ENCODE results near the gene SSBP3. TPM values are rescaled to one million over a fixed set of nuclear protein-coding genes. Genes with fewer than 3 reads are reported as not detected.
A peak's percentile ranks its signal among the peaks of the same experiment; 100 is the strongest.

SSBP3 gene
- total RNA-seq, 4 donors from 2014 or later: 17.1 to 25.4 (median 21.5) TPM

DNA sequence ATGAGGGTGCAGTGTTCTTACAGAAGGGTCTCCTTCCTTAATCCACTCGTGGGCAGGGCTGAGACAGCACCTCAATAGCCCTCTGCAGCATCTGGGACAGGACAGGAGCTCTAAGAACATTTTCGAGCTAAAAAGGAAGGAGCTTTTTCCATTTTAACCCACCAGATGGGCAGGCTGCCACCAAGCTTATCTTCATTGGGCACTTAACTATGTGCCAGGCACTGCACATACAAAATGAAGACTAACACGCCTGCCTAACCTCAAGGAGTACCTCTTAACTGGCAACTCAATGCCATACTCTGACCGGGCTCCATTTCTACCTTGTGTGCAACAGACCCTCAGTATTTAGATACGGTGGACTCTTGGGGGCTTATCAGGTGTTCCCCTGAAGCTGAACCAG lies 48.2 kb downstream of the SSBP3 start:
- intact Hi-C loops (cut with DNase I): no loop called here
- no peak for DNase-seq
- Histone ChIP-seq H3K4me3 (no peak overlapping the region), H3K27me3 (no peaks in the 10 kb centered on the region), H3K36me3 (peaks cover 0 to 27% (median 0%) of the 10 kb centered on the region in 3 donors), H3K4me1 (peaks cover 0 to 87% (median 23%) of the 10 kb centered on the region in 3 donors), H3K9me3 (no peaks in the 10 kb centered on the region), H3K27ac (no peak overlapping the region)
- TF ChIP-seq POLR2A (IDR thresholded peaks at IDR 0.05): no peak
- TF ChIP-seq, protein P1, sequence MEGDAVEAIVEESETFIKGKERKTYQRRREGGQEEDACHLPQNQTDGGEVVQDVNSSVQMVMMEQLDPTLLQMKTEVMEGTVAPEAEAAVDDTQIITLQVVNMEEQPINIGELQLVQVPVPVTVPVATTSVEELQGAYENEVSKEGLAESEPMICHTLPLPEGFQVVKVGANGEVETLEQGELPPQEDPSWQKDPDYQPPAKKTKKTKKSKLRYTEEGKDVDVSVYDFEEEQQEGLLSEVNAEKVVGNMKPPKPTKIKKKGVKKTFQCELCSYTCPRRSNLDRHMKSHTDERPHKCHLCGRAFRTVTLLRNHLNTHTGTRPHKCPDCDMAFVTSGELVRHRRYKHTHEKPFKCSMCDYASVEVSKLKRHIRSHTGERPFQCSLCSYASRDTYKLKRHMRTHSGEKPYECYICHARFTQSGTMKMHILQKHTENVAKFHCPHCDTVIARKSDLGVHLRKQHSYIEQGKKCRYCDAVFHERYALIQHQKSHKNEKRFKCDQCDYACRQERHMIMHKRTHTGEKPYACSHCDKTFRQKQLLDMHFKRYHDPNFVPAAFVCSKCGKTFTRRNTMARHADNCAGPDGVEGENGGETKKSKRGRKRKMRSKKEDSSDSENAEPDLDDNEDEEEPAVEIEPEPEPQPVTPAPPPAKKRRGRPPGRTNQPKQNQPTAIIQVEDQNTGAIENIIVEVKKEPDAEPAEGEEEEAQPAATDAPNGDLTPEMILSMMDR (IDR thresholded peaks at IDR 0.05): no peak
- 82 to 83% methylated on average over 3 to 4 of the region's 5 CpGs for WGBS, 2 donors

DNA sequence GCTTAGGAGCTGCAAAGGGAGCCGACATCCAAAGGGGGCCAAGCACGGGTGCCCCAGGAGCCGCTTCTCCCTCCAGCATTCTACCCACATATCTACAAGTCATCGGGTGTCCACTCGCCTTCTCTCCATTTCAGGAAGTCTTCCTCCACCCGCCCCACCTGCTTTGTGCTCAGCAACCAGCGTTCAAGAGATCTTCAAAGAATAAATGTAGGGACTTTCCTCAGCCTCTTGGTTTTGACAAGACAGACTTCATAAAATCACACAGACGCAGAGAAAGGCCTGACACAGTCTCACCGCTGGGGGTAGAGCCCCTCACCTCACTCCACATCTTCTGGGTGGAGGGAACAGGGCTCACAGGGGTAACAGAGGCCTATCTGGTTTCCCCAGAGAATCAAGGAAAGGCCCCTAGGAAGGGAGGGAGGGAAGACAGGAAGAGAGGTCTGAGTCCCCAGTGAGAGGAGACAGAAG lies 49.5 kb downstream of the SSBP3 start:
- peaks cover 0 to 36% (median 0%) of the 10 kb centered on the region in 3 donors for H3K36me3 ChIP-seq
- H3K4me3 ChIP-seq: peak overlapping the region in 2 of 4 donors; percentile 10 to 24
- intact Hi-C loops (cut with DNase I): no loop called here
- no peaks in the 10 kb centered on the region for H3K9me3 ChIP-seq
- peak overlapping the region in 1 of 4 donors; percentile 9 for H3K27ac ChIP-seq
- no peak for TF ChIP-seq POLR2A (IDR thresholded peaks at IDR 0.05)
- TF ChIP-seq, protein P1 (IDR thresholded peaks at IDR 0.05): no peak
- no peak for DNase-seq
- peaks cover 0 to 83% (median 25%) of the 10 kb centered on the region in 3 donors for H3K4me1 ChIP-seq
- WGBS, 2 donors: 67 to 86% methylated on average over 7 to 9 of the region's 9 CpGs
- no peaks in the 10 kb centered on the region for H3K27me3 ChIP-seq

DNA sequence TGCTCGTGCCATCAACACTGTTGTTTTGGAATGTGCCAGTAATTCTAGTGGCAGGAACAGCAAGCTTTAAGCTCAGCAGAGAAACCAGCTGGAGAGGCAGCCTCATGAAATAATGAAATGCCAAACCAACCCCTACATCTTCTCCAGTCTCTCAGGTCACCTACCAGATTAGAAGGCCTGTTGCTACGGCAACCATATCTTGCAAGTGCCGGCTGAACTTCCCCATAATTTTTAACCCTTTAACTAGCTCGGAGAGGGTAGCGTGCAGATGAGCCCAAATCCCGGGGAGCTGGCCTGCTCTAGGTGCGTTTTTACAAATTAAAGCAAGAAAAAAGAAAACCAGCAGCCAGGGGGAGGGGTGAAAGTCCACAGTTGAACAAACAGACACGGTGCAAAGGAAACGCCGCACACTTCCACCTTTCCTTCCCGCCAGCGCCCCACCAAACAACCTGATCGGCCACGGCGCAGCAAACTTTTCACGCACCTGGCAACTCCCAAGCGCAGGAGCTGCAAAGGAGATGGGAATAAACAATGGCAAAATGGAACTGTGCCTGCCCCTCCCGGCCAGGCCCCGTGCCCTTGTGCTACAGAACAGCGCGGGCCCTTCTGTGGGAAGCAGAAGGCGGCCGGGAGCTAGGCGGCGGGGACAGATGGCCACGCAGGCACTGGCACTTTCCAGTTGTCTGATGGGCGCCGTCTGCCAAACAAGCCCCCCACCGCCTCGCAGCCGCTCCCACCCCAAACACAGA lies 50.1 kb downstream of the SSBP3 start:
- intact Hi-C loops (cut with DNase I): no loop called here

DNA sequence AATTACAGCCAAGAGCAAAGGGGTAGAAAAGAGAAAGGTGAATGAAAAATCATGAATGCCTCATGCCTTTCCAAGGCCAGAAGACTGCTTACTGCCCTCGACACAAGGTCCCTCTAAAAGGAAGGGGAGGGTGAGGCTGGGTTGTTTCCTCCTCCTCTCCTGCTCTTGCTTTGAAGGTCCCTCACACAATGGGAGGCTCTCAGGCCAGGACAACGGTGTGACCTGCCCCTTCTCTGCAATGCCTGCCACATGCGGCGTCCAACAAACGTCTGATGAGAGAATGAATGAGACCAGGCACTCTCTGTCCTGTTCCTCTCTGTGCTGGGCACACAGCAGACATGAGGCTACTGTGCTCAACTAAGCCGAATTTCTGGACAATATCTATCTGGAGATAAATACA lies 51.3 kb downstream of the SSBP3 start:
- intact Hi-C loops (cut with DNase I): no loop called here
- WGBS, 2 donors: 51 to 81% methylated on average over 6 of the region's 6 CpGs
- no peak overlapping the region for H3K27ac ChIP-seq
- H3K36me3 ChIP-seq: peaks cover 0 to 38% (median 0%) of the 10 kb centered on the region in 3 donors
- H3K4me3 ChIP-seq: no peak overlapping the region
- H3K4me1 ChIP-seq: peaks cover 0 to 86% (median 19%) of the 10 kb centered on the region in 3 donors
- TF ChIP-seq, protein P1 (IDR thresholded peaks at IDR 0.05): no peak
- no peak for TF ChIP-seq POLR2A (IDR thresholded peaks at IDR 0.05)
- DNase-seq: no peak
- no peaks in the 10 kb centered on the region for H3K27me3 ChIP-seq
- H3K9me3 ChIP-seq: no peaks in the 10 kb centered on the region

More for the DNA sequence above, 50.1 kb downstream of the SSBP3 start:
- TF ChIP-seq, protein P1 (IDR thresholded peaks at IDR 0.05): no peak
- no peak for TF ChIP-seq POLR2A (IDR thresholded peaks at IDR 0.05)
- peak overlapping the region in 1 of 4 donors; percentile 9 for H3K27ac ChIP-seq
- DNase-seq: no peak
- peaks cover 0 to 82% (median 25%) of the 10 kb centered on the region in 3 donors for H3K4me1 ChIP-seq
- no peaks in the 10 kb centered on the region for H3K27me3 ChIP-seq
- no peaks in the 10 kb centered on the region for H3K9me3 ChIP-seq
- H3K36me3 ChIP-seq: peaks cover 0 to 38% (median 0%) of the 10 kb centered on the region in 3 donors
- 60 to 72% methylated on average over 14 to 29 of the region's 31 CpGs for WGBS, 2 donors
- peak overlapping the region in 2 of 4 donors; percentile 10 to 24 for H3K4me3 ChIP-seq

DNA sequence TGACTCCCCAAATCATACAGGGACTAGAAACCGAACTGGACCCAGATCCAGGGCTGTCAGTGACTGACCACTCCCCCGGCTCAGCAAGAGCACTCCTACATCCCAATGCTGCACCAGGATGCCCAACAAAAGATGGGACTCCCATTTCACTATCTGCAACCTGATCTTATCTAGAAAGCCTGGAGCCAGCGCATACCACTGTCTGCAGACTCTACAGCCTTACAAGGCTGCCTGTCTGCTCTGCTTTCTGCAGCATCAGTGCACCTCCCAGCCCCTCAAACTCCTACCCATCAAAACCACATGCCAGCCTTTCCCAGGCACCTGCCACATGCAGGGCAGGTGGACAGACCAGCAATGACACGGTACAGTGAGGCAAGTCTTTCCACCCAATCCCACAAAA lies 52.2 kb downstream of the SSBP3 start:
- H3K27me3 ChIP-seq: no peaks in the 10 kb centered on the region
- WGBS, 2 donors: 91 to 100% methylated on average over 1 of the region's 4 CpGs
- TF ChIP-seq, protein P1 (IDR thresholded peaks at IDR 0.05): no peak
- TF ChIP-seq POLR2A (IDR thresholded peaks at IDR 0.05): no peak
- no peak overlapping the region for H3K4me3 ChIP-seq
- DNase-seq: no peak
- no peaks in the 10 kb centered on the region for H3K9me3 ChIP-seq
- intact Hi-C loops (cut with DNase I): no loop called here
- H3K27ac ChIP-seq: no peak overlapping the region
- H3K4me1 ChIP-seq: peaks cover 0 to 86% (median 16%) of the 10 kb centered on the region in 3 donors
- H3K36me3 ChIP-seq: peaks cover 0 to 45% (median 0%) of the 10 kb centered on the region in 3 donors
